ENCODE results near the gene SPG21.

SPG21 gene

GRCh38 chr15:64925335-64926330, 64.1 kb downstream of the SPG21 start:
- no peak overlapping the region for H2AFZ ChIP-seq (ENCODE audit: low read depth, low read length)
- no peaks in the 10 kb centered on the region for H3K4me1 ChIP-seq (ENCODE audit: insufficient read depth, low read length)
- no peaks in the 10 kb centered on the region for H3K9me3 ChIP-seq (ENCODE audit: low read length)
- no peaks in the 10 kb centered on the region for H3K36me3 ChIP-seq (ENCODE audit: insufficient read depth, low read length)
- H3K27me3 ChIP-seq (ENCODE audit: insufficient read depth, low read length): no peaks in the 10 kb centered on the region
- no peak overlapping the region for H3K4me3 ChIP-seq (ENCODE audit: low read length)

GRCh38 chr15:64923546-64923945, 66.2 kb downstream of the SPG21 start:
- H3K36me3 ChIP-seq (ENCODE audit: insufficient read depth, low read length): no peaks in the 10 kb centered on the region
- H3K4me1 ChIP-seq (ENCODE audit: insufficient read depth, low read length): no peaks in the 10 kb centered on the region
- H3K9me3 ChIP-seq (ENCODE audit: low read length): no peaks in the 10 kb centered on the region
- H3K4me3 ChIP-seq (ENCODE audit: low read length): no peak overlapping the region
- H2AFZ ChIP-seq (ENCODE audit: low read depth, low read length): no peak overlapping the region
- no peaks in the 10 kb centered on the region for H3K27me3 ChIP-seq (ENCODE audit: insufficient read depth, low read length)

- H3K4me3 ChIP-seq (ENCODE audit: low read length): no peak overlapping the region
- no peaks in the 10 kb centered on the region for H3K4me1 ChIP-seq (ENCODE audit: insufficient read depth, low read length)
- H3K9me3 ChIP-seq (ENCODE audit: low read length): no peaks in the 10 kb centered on the region
- H2AFZ ChIP-seq (ENCODE audit: low read depth, low read length): no peak overlapping the region
- H3K27me3 ChIP-seq (ENCODE audit: insufficient read depth, low read length): no peaks in the 10 kb centered on the region
- H3K36me3 ChIP-seq (ENCODE audit: insufficient read depth, low read length): no peaks in the 10 kb centered on the region
Measured at GRCh38 chr15:64921711-64922110, 68.0 kb downstream of the SPG21 start.

- Histone ChIP-seq H3K27me3 (ENCODE audit: insufficient read depth, low read length) (no peaks in the 10 kb centered on the region), H3K36me3 (ENCODE audit: insufficient read depth, low read length) (no peaks in the 10 kb centered on the region), H3K4me1 (ENCODE audit: insufficient read depth, low read length) (peaks cover 5% of the 10 kb centered on the region), H3K4me3 (ENCODE audit: low read length) (no peak overlapping the region), H3K9me3 (ENCODE audit: low read length) (no peaks in the 10 kb centered on the region), H2AFZ (ENCODE audit: low read depth, low read length) (no peak overlapping the region)
Measured at GRCh38 chr15:64919721-64920120, 70.0 kb downstream of the SPG21 start.

DNA sequence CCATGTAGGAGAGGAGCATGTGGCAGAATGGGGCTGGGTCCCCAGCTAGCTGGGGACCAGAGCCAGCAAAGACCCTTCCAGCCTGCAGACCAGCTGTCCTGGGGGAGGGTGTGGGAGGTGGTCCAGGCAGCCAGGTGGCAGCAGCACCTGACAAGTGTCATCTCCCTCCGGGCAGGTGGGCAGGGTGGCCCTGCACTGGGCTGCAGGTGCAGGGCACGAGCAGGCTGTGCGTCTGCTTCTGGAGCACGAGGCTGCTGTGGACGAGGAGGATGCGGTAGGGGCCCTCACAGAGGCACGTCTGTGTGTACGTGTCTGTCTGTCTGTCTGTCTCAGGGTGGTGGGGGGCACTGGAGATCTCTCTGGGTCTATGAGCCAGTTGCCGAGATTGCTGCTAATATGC, 72.5 kb downstream of the SPG21 start:
- Histone ChIP-seq H3K9me3 (ENCODE audit: low read length) (no peaks in the 10 kb centered on the region), H2AFZ (ENCODE audit: low read depth, low read length) (no peak overlapping the region), H3K27me3 (ENCODE audit: insufficient read depth, low read length) (peaks cover 2% of the 10 kb centered on the region), H3K4me1 (ENCODE audit: insufficient read depth, low read length) (peaks cover 5% of the 10 kb centered on the region), H3K36me3 (ENCODE audit: insufficient read depth, low read length) (no peaks in the 10 kb centered on the region), H3K4me3 (ENCODE audit: low read length) (no peak overlapping the region)

DNA sequence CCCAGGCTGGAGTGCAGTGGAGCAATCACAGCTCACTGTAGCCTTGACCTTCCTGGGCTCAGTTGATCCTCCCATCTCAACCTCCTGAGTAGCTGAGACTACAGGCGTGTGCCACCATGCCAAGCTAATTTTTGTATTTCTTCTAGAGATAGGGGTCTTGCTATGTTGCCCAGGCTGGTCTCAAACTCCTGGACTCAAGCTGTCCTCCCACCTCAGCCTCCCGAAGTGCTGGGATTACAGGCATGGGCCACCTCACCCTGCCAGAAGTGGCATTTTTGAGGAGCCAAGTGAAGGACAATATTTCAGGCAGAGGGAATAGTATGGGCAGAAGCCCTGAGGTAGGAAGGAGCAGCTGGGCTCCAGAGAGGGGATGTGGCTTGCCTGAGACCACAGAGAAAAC, 73.3 kb downstream of the SPG21 start:
- H2AFZ ChIP-seq (ENCODE audit: low read depth, low read length): no peak overlapping the region
- no peaks in the 10 kb centered on the region for H3K36me3 ChIP-seq (ENCODE audit: insufficient read depth, low read length)
- peaks cover 5% of the 10 kb centered on the region for H3K27me3 ChIP-seq (ENCODE audit: insufficient read depth, low read length)
- no peaks in the 10 kb centered on the region for H3K9me3 ChIP-seq (ENCODE audit: low read length)
- H3K4me1 ChIP-seq (ENCODE audit: insufficient read depth, low read length): peaks cover 10% of the 10 kb centered on the region
- no peak overlapping the region for H3K4me3 ChIP-seq (ENCODE audit: low read length)

DNA sequence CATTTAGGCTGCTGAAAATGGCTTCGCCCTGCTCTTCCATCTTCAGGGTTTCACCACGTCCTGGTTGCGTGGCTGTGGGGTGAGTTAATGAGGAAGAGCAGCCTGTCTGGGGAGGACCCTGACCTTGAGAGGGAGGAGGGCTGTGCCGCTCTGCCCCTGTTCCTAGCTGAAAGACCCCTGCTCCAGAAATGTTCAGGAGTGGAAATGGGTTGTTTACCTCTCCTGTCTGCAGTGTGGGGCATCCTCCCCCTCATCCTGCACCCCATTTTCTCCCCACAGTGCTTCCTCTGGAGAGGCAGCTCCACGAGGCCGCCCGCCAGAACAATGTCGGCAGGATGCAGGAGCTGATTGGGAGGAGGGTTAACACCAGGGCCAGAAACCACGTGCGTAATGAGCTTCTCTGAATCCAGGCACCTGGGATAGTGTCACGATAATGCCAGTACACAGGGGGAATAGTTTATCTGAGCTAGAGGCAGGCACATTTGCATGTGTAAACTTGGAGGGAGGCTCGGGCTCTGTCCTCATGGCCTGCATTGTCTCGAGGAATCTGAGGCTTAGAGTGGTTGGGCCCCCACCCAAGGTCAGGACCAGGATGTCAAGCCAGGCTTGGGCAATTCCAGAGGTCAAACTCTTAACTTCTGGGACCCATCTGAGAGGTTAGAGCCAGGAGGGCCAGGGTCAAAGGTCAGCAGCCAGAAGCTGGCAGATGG, 74.0 kb downstream of the SPG21 start:
- H3K4me3 ChIP-seq (ENCODE audit: low read length): no peak overlapping the region
- H3K27me3 ChIP-seq (ENCODE audit: insufficient read depth, low read length): peaks cover 5% of the 10 kb centered on the region
- no peak overlapping the region for H2AFZ ChIP-seq (ENCODE audit: low read depth, low read length)
- peaks cover 12% of the 10 kb centered on the region for H3K4me1 ChIP-seq (ENCODE audit: insufficient read depth, low read length)
- no peaks in the 10 kb centered on the region for H3K36me3 ChIP-seq (ENCODE audit: insufficient read depth, low read length)
- no peaks in the 10 kb centered on the region for H3K9me3 ChIP-seq (ENCODE audit: low read length)
